Measurements from ENCODE around the gene SLC22A23. TPM values are rescaled to one million over a fixed set of nuclear protein-coding genes. Genes with fewer than 3 reads are reported as not detected.
"Not testable (repeated sequence)": the region's sequence is repeated elsewhere in the genome, so short reads cannot be mapped to it uniquely, and the experiment has no call there.

Gene SLC22A23
- total and polyA plus RNA-seq, 4 donors: 4.9 to 45.4 (median 19.7) TPM

DNA sequence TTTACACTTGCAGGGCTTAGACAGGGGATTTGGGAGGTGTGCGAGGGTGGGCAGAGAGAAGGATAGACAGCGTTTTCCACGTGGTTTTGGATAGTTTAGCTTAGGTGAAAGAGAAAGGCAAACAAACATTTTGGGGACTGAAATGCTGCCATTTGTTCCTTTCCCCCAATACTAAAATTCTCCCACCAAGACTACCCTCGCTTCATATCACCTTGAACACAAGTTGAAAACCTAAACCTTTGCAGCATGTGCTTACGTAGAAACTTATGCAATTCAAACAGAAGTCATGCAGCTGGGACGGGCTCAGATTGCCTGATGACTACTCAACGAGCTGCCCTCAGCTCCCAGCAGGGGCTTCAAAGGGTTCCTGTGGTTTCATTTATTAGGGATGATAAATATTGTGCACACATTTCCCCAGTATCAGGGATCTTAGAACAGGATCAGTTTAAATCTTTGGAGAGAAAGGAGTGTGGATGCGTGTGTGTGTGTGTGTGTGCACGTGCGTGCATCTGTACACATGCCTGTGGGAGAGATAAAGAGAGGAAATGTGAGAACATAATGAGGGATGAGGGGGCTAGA, 77.3 kb downstream of the SLC22A23 start:
- Histone ChIP-seq H3K4me1 (ENCODE audit: control insufficient read depth in 4 of 4, insufficient read depth in 4 of 4, low read length in 3 of 4) (peaks cover 15 to 68% (median 49%) of the 10 kb centered on the region in 4 donors), H3K36me3 (ENCODE audit: control insufficient read depth in 4 of 4, insufficient read depth in 3 of 4, low read depth in 1 of 4, low read length in 3 of 4) (no peaks in the 10 kb centered on the region), H3K27me3 (ENCODE audit: control insufficient read depth in 4 of 4, insufficient read depth in 4 of 4, low read length in 3 of 4) (no peaks in the 10 kb centered on the region), H3K4me3 (ENCODE audit: low read depth in 1 of 3, low read length in 3 of 3) (no peak overlapping the region), H3K9ac (ENCODE audit: low read depth in 1 of 2, low read length in 2 of 2) (no peak overlapping the region), H3K9me3 (ENCODE audit: control insufficient read depth in 4 of 4, low read length in 3 of 4) (no peaks in the 10 kb centered on the region), H3K27ac (ENCODE audit: low read depth in 1 of 2, low read length in 2 of 2) (no peak overlapping the region)
- DNase-seq (ENCODE audit: low spot score): no peak
- TF ChIP-seq, protein P1, sequence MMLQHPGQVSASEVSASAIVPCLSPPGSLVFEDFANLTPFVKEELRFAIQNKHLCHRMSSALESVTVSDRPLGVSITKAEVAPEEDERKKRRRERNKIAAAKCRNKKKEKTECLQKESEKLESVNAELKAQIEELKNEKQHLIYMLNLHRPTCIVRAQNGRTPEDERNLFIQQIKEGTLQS (IDR thresholded peaks at IDR 0.05): no peak
- no peak for TF ChIP-seq YY1 (IDR thresholded peaks at IDR 0.05)
- no peak for TF ChIP-seq HNF4G (IDR thresholded peaks at IDR 0.05)
- TF ChIP-seq HNF4A (conservative IDR thresholded peaks at IDR 0.05): no peak
- no peak for TF ChIP-seq TAF1 (conservative IDR thresholded peaks at IDR 0.05)
- TF ChIP-seq, protein P2, sequence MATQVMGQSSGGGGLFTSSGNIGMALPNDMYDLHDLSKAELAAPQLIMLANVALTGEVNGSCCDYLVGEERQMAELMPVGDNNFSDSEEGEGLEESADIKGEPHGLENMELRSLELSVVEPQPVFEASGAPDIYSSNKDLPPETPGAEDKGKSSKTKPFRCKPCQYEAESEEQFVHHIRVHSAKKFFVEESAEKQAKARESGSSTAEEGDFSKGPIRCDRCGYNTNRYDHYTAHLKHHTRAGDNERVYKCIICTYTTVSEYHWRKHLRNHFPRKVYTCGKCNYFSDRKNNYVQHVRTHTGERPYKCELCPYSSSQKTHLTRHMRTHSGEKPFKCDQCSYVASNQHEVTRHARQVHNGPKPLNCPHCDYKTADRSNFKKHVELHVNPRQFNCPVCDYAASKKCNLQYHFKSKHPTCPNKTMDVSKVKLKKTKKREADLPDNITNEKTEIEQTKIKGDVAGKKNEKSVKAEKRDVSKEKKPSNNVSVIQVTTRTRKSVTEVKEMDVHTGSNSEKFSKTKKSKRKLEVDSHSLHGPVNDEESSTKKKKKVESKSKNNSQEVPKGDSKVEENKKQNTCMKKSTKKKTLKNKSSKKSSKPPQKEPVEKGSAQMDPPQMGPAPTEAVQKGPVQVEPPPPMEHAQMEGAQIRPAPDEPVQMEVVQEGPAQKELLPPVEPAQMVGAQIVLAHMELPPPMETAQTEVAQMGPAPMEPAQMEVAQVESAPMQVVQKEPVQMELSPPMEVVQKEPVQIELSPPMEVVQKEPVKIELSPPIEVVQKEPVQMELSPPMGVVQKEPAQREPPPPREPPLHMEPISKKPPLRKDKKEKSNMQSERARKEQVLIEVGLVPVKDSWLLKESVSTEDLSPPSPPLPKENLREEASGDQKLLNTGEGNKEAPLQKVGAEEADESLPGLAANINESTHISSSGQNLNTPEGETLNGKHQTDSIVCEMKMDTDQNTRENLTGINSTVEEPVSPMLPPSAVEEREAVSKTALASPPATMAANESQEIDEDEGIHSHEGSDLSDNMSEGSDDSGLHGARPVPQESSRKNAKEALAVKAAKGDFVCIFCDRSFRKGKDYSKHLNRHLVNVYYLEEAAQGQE (IDR thresholded peaks at IDR 0.05): no peak
- no peak for TF ChIP-seq GABPA (IDR thresholded peaks at IDR 0.05 in 1 of 2, conservative IDR thresholded peaks at IDR 0.05 in 1 of 2)
- TF ChIP-seq, protein P3, sequence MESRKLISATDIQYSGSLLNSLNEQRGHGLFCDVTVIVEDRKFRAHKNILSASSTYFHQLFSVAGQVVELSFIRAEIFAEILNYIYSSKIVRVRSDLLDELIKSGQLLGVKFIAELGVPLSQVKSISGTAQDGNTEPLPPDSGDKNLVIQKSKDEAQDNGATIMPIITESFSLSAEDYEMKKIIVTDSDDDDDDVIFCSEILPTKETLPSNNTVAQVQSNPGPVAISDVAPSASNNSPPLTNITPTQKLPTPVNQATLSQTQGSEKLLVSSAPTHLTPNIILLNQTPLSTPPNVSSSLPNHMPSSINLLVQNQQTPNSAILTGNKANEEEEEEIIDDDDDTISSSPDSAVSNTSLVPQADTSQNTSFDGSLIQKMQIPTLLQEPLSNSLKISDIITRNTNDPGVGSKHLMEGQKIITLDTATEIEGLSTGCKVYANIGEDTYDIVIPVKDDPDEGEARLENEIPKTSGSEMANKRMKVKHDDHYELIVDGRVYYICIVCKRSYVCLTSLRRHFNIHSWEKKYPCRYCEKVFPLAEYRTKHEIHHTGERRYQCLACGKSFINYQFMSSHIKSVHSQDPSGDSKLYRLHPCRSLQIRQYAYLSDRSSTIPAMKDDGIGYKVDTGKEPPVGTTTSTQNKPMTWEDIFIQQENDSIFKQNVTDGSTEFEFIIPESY (IDR thresholded peaks at IDR 0.05): no peak
- TF ChIP-seq FOXA1 (IDR thresholded peaks at IDR 0.05): no peak
- TF ChIP-seq, protein P4, sequence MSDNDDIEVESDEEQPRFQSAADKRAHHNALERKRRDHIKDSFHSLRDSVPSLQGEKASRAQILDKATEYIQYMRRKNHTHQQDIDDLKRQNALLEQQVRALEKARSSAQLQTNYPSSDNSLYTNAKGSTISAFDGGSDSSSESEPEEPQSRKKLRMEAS (IDR thresholded peaks at IDR 0.05): no peak
- no peak for TF ChIP-seq NR2F2 (IDR thresholded peaks at IDR 0.05)
- TF ChIP-seq RXRA (IDR thresholded peaks at IDR 0.05): no peak
- WGBS: 77% methylated on average over 10 of the region's 10 CpGs

DNA sequence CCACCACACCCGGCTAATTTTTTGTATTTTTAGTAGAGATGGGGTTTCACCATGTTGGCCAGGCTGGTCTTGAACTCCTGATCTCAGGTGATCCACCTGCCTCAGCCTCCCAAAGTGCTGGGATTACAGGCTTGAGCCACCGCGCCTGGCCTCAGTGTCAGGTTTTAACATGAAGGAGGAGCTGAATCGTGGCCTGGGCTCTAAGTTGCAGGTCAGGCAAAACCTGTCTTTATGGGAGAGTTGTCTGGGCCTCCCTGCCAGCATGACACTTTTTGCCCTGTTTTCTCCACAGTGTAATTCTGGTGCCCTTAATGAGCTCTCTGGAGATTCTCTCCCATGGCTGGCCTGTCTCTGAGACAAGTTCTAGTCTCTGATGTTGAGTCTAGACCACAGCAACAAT, 78.0 kb downstream of the SLC22A23 start:
- H3K27ac ChIP-seq (ENCODE audit: low read depth in 1 of 2, low read length in 2 of 2); DNase-seq (ENCODE audit: low spot score); H3K9me3 ChIP-seq (ENCODE audit: control insufficient read depth in 4 of 4, low read length in 3 of 4); H3K36me3 ChIP-seq (ENCODE audit: control insufficient read depth in 4 of 4, insufficient read depth in 3 of 4, low read depth in 1 of 4, low read length in 3 of 4); H3K27me3 ChIP-seq (ENCODE audit: control insufficient read depth in 4 of 4, insufficient read depth in 4 of 4, low read length in 3 of 4); H3K9ac ChIP-seq (ENCODE audit: low read depth in 1 of 2, low read length in 2 of 2); H3K4me3 ChIP-seq (ENCODE audit: low read depth in 1 of 3, low read length in 3 of 3): not testable (repeated sequence)
- 90% methylated on average over 4 of the region's 4 CpGs for WGBS
- H3K4me1 ChIP-seq (ENCODE audit: control insufficient read depth in 4 of 4, insufficient read depth in 4 of 4, low read length in 3 of 4): peaks cover 18 to 62% (median 44%) of the 10 kb centered on the region in 4 donors

DNA sequence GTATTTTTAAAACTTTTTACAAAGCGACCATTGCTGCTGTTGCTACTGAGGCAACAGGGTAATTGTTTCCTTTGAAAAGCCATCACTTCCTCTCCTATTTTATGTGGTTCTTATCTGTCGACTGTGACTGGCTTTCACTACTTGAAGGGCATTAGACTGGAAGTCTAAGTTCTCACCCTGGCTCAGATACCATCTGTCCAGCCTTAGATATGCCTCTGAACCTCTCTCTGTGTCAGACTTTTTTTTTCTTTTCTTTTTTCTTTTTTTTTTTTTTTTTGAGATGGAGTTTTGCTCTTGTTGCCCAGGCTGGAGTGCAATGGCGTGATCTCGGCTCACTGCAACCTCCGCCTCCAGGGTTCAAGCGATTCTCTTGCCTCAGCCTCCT, 78.5 kb downstream of the SLC22A23 start:
- DNase-seq (ENCODE audit: low spot score); H3K4me3 ChIP-seq (ENCODE audit: low read depth in 1 of 3, low read length in 3 of 3); H3K36me3 ChIP-seq (ENCODE audit: control insufficient read depth in 4 of 4, insufficient read depth in 3 of 4, low read depth in 1 of 4, low read length in 3 of 4); H3K9me3 ChIP-seq (ENCODE audit: control insufficient read depth in 4 of 4, low read length in 3 of 4); H3K27me3 ChIP-seq (ENCODE audit: control insufficient read depth in 4 of 4, insufficient read depth in 4 of 4, low read length in 3 of 4); H3K9ac ChIP-seq (ENCODE audit: low read depth in 1 of 2, low read length in 2 of 2): not testable (repeated sequence)
- 82% methylated on average over 6 of the region's 6 CpGs for WGBS
- Histone ChIP-seq H3K27ac (ENCODE audit: low read depth in 1 of 2, low read length in 2 of 2) (peak overlapping the region; percentile 8 to 36), H3K4me1 (ENCODE audit: control insufficient read depth in 4 of 4, insufficient read depth in 4 of 4, low read length in 3 of 4) (peaks cover 16 to 62% (median 44%) of the 10 kb centered on the region in 4 donors)
